GM10248 (cell line): ENCODE results near the gene MPPE1.

Experiments
- CTCF ChIA-PET: fragments of 300-600 bp; sonication (Branson Sonifier 250); formaldehyde crosslinking; extraction: SDS; loops from one replicate; lab custom pipeline; 2021; ENCODE audit warnings: antibody characterized with exemption; lab: Yijun Ruan, JAX
- POLR2A ChIA-PET: fragments of 350-650 bp; sonication (Branson Sonifier 250); formaldehyde crosslinking; extraction: SDS; loops from one replicate; lab custom pipeline; 2020; ENCODE audit warnings: antibody characterized with exemption; lab: Yijun Ruan, JAX
- DNase-seq: peaks from one replicate; pipeline ENCODE4 v3.0.0; 2012; ENCODE audit errors: extremely low spot score
- TF ChIP-seq, protein P1 (sequence below): IDR thresholded peaks from 2 replicates; pipeline ENCODE4 v1.5.1; 2012; ENCODE audit warnings: mild to moderate bottlenecking, low read depth; ENCODE audit errors: extremely low read depth, missing control alignments, control extremely low read depth

The MPPE1 gene

DNA sequence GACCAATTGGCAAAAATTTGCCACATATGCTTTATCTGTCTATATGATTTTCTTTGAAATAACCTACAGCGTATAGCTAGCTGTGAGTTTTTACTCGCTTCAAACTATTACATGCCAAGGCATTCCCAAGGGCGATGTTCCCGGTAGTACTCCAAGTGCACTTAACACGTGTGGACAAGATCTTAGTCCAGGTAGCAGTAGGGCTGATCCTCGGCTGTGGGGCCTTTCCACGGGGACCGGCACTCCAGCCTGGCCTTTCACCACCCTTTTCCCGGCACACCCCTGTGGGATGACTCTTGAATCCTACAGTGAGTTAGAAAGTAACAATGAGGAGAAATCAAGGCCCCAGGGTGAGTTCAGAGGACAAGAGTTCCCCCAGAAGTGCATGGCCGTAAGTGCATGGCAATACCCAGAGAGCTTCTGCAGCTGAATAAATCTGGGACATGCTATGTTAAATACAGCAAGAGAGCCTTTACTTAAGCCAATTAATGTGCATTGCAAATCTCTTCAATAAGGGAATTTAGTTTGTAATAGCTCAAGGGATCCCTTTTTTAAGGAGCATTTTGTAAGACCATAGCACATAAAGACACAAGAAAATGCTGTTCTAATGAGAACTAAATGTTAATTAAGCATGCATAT, 30.5 kb downstream of the MPPE1 start:
- TF ChIP-seq, protein P1, sequence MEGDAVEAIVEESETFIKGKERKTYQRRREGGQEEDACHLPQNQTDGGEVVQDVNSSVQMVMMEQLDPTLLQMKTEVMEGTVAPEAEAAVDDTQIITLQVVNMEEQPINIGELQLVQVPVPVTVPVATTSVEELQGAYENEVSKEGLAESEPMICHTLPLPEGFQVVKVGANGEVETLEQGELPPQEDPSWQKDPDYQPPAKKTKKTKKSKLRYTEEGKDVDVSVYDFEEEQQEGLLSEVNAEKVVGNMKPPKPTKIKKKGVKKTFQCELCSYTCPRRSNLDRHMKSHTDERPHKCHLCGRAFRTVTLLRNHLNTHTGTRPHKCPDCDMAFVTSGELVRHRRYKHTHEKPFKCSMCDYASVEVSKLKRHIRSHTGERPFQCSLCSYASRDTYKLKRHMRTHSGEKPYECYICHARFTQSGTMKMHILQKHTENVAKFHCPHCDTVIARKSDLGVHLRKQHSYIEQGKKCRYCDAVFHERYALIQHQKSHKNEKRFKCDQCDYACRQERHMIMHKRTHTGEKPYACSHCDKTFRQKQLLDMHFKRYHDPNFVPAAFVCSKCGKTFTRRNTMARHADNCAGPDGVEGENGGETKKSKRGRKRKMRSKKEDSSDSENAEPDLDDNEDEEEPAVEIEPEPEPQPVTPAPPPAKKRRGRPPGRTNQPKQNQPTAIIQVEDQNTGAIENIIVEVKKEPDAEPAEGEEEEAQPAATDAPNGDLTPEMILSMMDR, result no peak
- DNase-seq, result no peak
- CTCF ChIA-PET, result interaction anchor here (0.9 kb wide), 1 partner anchor 27 kb away, joined by 3 read pairs; no protein-coding TSS in a partner anchor
- POLR2A ChIA-PET, result no interaction called here

DNA sequence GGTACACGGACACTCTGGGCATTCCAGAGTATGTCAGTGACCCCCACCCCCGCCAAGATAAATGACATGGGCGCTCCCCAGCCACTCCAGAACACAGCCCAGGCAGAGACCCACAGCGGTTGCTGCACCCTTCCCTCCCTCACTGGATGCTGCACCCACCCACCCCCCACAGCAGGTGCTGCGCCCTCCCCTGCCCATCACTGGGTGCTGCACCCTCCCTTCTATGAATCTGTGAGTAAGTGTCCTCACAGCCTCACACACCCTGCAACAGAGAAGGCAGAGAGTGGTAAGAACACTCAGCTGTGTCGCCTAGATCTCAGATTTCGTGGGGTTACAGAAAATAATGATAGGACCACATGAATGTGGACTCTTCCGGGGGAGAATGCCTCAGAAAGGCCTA, 33.4 kb downstream of the MPPE1 start:
- no peak for DNase-seq
- ChIA-PET POLR2A (no interaction called here), CTCF (no interaction called here)
- TF ChIP-seq, protein P1, result no peak

DNA sequence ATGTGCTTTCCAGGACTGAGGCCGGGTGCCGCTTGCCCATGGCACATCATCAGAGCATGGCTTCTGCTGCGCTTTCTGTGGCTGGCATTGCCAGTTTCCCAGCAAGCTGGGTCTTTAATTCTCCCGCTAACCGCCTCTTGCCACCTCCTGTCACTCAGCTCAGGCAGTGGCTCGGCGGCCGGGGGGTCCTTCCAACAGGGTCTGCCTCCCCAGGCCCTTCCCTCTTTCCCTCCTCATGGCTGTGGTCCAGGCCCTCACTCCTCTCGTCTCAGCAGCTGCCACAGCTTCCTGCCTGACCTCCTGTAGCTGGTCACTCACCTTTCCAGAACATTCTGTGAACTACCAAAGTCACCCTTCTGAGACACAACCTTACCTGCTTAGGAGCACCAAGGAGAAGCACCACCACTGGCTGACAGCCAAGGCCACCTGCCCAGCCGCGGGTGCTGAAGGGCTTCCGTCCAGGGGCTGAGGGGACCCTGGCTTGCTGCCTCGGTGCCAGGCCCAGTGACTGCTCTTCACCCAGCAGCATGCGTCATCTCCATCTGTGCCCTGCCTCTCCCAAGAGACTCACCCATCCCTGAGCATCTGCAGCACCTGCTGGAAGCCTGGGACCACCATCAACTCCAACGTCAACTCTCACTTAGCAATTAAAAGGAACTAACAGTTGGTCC, 34.3 kb downstream of the MPPE1 start:
- CTCF ChIA-PET, result no interaction called here
- DNase-seq, result no peak
- TF ChIP-seq, protein P1, result no peak
- POLR2A ChIA-PET, result no interaction called here

GRCh38 chr18:11872479-11873136, 35.5 kb downstream of the MPPE1 start:
- peak; percentile 45 for DNase-seq
- CTCF ChIA-PET, result no interaction called here

DNA sequence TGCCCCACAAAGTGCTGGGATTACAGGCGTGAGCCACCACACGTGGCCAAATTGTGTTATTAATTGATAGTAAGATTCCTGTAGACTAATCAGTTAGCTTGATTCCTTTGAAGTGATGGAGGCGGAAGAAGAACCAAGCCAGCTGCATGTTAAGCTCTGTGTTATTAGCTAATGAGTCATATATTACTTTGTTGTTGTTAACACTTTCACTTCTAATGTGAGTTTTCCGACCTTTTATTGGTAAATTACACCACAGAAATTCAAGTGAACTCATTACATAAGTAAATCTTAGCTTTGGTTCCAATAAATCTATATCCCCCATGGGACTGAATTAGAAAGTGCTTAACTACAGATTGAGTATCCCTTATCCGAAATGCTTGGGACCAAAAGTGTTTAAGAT, 36.6 kb downstream of the MPPE1 start:
- TF ChIP-seq, protein P1, result no peak
- ChIA-PET CTCF (interaction anchor here (0.6 to 1.4 kb wide), 7 partner anchors 11 to 139 kb away, joined by 3 to 4 read pairs (median 3); no protein-coding TSS in a partner anchor), POLR2A (no interaction called here)
- peak; percentile 46 for DNase-seq

More at GRCh38 chr18:11872479-11873136, 35.5 kb downstream of the MPPE1 start:
- POLR2A ChIA-PET, result no interaction called here
- TF ChIP-seq, protein P1, result peak; percentile 37

GRCh38 chr18:11868230-11868629, 39.9 kb downstream of the MPPE1 start:
- ChIA-PET POLR2A (no interaction called here), CTCF (no interaction called here)
- TF ChIP-seq, protein P1, result no peak
- DNase-seq, result no peak
